Mesothelial cell of epicardium (in vitro differentiated cells): ENCODE measurements around the gene KLHDC8A. TPM values are rescaled to one million over a fixed set of nuclear protein-coding genes. Genes with fewer than 3 reads are reported as not detected.

ENCODE experiments used
- DNase-seq, 2 experiments: peaks; one replicate each; pipeline ENCODE4 v3.0.0; 2021; ENCODE audit warnings: low spot score in 2 of 2; ENCODE audit not compliant: unreplicated experiment in 2 of 2
- H3K27ac Mint-ChIP-seq: 2 replicates; pipeline ENCODE4 v1.8.0; 2021; ENCODE audit warnings: mixed read lengths
- H3K27me3 Mint-ChIP-seq: 2 replicates; pipeline ENCODE4 v1.8.0; 2021; ENCODE audit warnings: low read depth, mixed read lengths
- H3K36me3 Mint-ChIP-seq: 2 replicates; pipeline ENCODE4 v1.8.0; 2021; ENCODE audit warnings: mixed read lengths
- H3K4me1 Mint-ChIP-seq: 2 replicates; pipeline ENCODE4 v1.8.0; 2021; ENCODE audit warnings: mixed read lengths
- H3K4me3 Mint-ChIP-seq: 2 replicates; pipeline ENCODE4 v1.8.0; 2021; ENCODE audit warnings: mild to moderate bottlenecking, moderate library complexity, mixed read lengths
- H3K9me3 Mint-ChIP-seq: 2 replicates; pipeline ENCODE4 v1.8.0; 2021; ENCODE audit warnings: mixed read lengths
- total RNA-seq: library from RNA; stranded (reverse); gene quantifications from 3 replicates; pipeline ENCODE4 v1.2.1, GENCODE V29; 2021
- TF ChIP-seq, protein P1 (sequence below): fragments of 200-600 bp; sonication (generic); IDR thresholded peaks from one replicate; pipeline ENCODE4 v1.5.0; 2021; ENCODE audit warnings: antibody characterized with exemption; ENCODE audit not compliant: unreplicated experiment

Gene KLHDC8A
- total RNA-seq, 1 donor from 2014 or later = 0.51 TPM

DNA sequence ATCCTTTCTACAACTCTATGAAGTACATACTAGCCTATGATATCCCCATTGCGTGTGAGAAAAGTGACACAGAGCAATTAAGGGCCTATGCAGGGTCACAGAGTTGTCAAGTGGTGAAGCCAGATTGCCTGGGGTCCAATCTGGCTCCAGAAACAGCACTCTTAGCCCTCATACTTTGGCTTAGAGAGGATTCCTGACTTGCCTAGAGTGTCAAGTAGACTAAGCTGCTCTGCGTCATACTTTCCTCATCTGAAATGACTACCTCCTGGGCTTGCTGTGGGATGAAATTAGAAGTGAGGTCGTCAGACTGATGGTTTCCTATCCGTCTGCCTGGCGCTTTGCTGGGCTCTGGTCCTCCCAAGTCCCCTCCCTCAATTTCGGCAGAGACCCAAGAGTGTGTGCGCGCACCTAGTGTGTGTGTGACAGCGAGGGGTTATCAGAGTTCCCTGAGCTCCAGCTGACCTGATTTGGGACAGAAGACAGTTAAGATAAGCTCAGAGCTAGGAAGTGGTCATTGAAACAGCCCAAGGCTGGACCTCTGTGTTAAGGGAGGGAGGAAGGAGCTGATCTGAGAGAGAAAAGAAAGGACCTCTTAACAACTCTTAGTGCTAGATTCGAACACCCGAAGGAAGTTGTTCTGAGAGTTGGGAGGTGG is 29.8 kb downstream of the KLHDC8A start:
- H3K9me3 Mint-ChIP-seq = no peaks in the 10 kb centered on the region
- no peak overlapping the region for H3K27ac Mint-ChIP-seq
- no peaks in the 10 kb centered on the region for H3K36me3 Mint-ChIP-seq
- DNase-seq = no peak
- peaks cover 10% of the 10 kb centered on the region for H3K4me1 Mint-ChIP-seq
- H3K4me3 Mint-ChIP-seq = no peak overlapping the region
- TF ChIP-seq, protein P1, sequence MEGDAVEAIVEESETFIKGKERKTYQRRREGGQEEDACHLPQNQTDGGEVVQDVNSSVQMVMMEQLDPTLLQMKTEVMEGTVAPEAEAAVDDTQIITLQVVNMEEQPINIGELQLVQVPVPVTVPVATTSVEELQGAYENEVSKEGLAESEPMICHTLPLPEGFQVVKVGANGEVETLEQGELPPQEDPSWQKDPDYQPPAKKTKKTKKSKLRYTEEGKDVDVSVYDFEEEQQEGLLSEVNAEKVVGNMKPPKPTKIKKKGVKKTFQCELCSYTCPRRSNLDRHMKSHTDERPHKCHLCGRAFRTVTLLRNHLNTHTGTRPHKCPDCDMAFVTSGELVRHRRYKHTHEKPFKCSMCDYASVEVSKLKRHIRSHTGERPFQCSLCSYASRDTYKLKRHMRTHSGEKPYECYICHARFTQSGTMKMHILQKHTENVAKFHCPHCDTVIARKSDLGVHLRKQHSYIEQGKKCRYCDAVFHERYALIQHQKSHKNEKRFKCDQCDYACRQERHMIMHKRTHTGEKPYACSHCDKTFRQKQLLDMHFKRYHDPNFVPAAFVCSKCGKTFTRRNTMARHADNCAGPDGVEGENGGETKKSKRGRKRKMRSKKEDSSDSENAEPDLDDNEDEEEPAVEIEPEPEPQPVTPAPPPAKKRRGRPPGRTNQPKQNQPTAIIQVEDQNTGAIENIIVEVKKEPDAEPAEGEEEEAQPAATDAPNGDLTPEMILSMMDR = no peak
- H3K27me3 Mint-ChIP-seq = peaks cover 2% of the 10 kb centered on the region

DNA sequence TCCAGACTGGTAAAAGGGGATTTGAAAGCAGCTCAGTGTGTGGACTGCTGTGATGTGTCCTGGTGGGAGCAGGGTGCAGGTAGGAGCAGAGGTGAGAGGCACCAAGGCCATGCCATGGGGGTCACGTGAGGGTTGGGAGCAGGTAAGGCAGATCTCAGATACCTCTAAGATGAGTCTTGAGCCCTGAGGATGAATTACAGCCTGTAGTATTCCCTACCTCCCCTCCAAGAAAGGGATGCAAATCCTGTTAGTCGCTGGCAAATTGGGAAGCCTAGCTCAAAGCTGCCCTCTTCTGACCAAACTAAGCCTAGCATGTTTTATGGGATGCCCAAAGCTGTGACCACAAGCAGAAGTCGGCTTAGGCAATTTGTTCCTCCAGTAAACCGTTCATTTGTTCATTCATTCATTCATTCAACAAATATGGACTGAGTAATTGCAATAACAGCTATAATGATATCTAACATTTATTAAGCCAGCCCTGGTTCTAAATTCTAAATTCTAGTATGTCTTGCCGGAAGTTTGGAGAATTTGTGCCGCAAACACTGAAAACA is 31.3 kb downstream of the KLHDC8A start:
- Mint-ChIP-seq H3K4me1 (peaks cover 22% of the 10 kb centered on the region), H3K4me3 (no peak overlapping the region), H3K9me3 (no peaks in the 10 kb centered on the region), H3K27me3 (peaks cover 2% of the 10 kb centered on the region), H3K27ac (peak overlapping the region; percentile 13), H3K36me3 (no peaks in the 10 kb centered on the region)
- TF ChIP-seq, protein P1 = peak; percentile 50
- peak in 1 of 2 experiments; percentile 79 for DNase-seq

DNA sequence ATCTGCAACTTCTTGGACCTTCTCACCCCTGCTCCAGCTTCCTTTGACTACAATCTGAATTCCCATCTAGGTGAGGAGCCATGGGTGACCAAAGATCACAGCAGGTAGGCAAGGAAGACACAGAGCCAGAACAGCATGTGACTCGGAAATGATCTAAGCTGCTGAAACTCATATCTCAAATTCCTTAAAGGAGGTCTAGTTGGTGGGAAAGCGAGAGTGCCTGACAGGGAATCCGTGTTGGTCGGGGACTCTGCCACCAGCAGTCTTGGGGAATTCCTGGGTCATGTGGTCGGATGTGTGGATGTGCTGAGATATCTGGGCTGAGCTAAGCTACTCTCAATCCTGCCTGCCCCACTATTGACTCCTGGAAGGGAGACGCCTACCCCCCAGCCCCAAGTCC is 31.9 kb downstream of the KLHDC8A start:
- TF ChIP-seq, protein P1 = no peak
- Mint-ChIP-seq H3K36me3 (no peaks in the 10 kb centered on the region), H3K27ac (peak overlapping the region; percentile 13), H3K27me3 (peaks cover 2% of the 10 kb centered on the region), H3K4me3 (no peak overlapping the region), H3K9me3 (no peaks in the 10 kb centered on the region), H3K4me1 (peaks cover 27% of the 10 kb centered on the region)
- no peak for DNase-seq

DNA sequence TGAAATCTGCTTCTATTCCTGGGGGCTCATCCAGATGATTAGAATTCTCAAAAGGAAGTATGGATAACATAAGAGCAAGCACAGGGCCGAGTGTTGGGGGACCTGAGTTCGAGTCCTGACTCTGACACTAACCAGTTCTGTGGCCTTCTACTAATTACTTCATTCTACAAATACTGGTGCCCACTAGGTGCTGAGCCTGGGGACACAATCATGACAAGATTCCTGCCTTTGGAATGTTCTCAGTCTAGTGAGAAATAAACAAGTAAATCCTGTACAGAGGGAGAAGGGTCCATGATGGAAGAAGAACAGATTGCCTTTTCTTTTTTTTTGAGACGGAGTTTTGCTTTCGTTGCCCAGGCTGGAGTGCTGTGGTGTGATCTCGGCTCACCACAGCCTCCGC is 32.9 kb downstream of the KLHDC8A start:
- H3K4me3 Mint-ChIP-seq = no peak overlapping the region
- TF ChIP-seq, protein P1 = no peak
- no peaks in the 10 kb centered on the region for H3K36me3 Mint-ChIP-seq
- H3K27me3 Mint-ChIP-seq = peaks cover 2% of the 10 kb centered on the region
- DNase-seq = no peak
- no peak overlapping the region for H3K27ac Mint-ChIP-seq
- H3K4me1 Mint-ChIP-seq = peaks cover 34% of the 10 kb centered on the region
- no peaks in the 10 kb centered on the region for H3K9me3 Mint-ChIP-seq

DNA sequence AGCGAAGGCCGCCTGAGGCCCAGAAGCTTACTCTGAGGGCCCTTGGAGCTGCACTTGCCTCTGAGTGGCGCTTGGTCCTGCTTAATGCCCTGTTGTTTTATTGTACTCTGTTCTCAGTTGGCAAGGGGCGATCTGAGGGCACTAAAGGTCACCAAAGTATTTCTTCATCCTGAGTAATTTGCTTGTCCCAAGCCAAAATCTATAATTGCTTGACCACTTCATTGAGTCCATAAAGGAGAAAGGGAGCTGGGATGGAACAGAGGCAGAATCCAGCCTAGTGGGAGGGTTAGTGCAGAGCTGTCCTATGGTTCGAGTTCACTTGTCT is 34.8 kb downstream of the KLHDC8A start:
- H3K9me3 Mint-ChIP-seq = no peaks in the 10 kb centered on the region
- H3K27me3 Mint-ChIP-seq = peaks cover 2% of the 10 kb centered on the region
- no peaks in the 10 kb centered on the region for H3K36me3 Mint-ChIP-seq
- DNase-seq = no peak
- H3K27ac Mint-ChIP-seq = peak overlapping the region; percentile 34
- H3K4me3 Mint-ChIP-seq = peak overlapping the region; percentile 93
- TF ChIP-seq, protein P1 = no peak
- peaks cover 51% of the 10 kb centered on the region for H3K4me1 Mint-ChIP-seq
